HG03097 (cell line): ENCODE data around the gene SLU7.
"Not testable (repeated sequence)": the region's sequence is repeated elsewhere in the genome, so short reads cannot be mapped to it uniquely, and the experiment has no call there.

Experiments
- ATAC-seq: cut with Tn5 transposase; IDR thresholded peaks from one replicate; pipeline ENCODE4 v1.9.1; 2021; ENCODE audit not compliant: unreplicated experiment, low FRiP score

Gene SLU7

GRCh38 chr5:160451281-160451680 lies 32.4 kb upstream of the SLU7 start:
- no peak for ATAC-seq

GRCh38 chr5:160450164-160450932 lies 31.5 kb upstream of the SLU7 start:
- no peak for ATAC-seq

- ATAC-seq, result no peak
Measured at GRCh38 chr5:160449458-160449857, 30.6 kb upstream of the SLU7 start.

GRCh38 chr5:160448886-160449285 lies 30.0 kb upstream of the SLU7 start:
- ATAC-seq, result no peak

GRCh38 chr5:160445751-160446150 lies 26.9 kb upstream of the SLU7 start:
- ATAC-seq, result no peak

GRCh38 chr5:160445132-160445531 lies 26.3 kb upstream of the SLU7 start:
- no peak for ATAC-seq

- ATAC-seq, result no peak
Measured at GRCh38 chr5:160444407-160444806, 25.5 kb upstream of the SLU7 start.

- peak; percentile 16 for ATAC-seq
Measured at GRCh38 chr5:160442824-160443431, 24.0 kb upstream of the SLU7 start.

- peak; percentile 37 for ATAC-seq
Measured at GRCh38 chr5:160441311-160441781, 22.5 kb upstream of the SLU7 start.

GRCh38 chr5:160439205-160439600 lies 20.3 kb upstream of the SLU7 start:
- ATAC-seq, result peak; percentile 47

GRCh38 chr5:160438316-160439204 lies 19.7 kb upstream of the SLU7 start:
- peak; percentile 24 for ATAC-seq

- no peak for ATAC-seq
Measured at GRCh38 chr5:160437271-160437670, 18.4 kb upstream of the SLU7 start.

GRCh38 chr5:160436661-160437060 lies 17.8 kb upstream of the SLU7 start:
- ATAC-seq, result not testable (repeated sequence)

- no peak for ATAC-seq
Measured at GRCh38 chr5:160436017-160436416, 17.1 kb upstream of the SLU7 start.

GRCh38 chr5:160435532-160435931 lies 16.7 kb upstream of the SLU7 start:
- no peak for ATAC-seq

- ATAC-seq, result peak; percentile 62
Measured at GRCh38 chr5:160434022-160434531, 15.2 kb upstream of the SLU7 start.

- ATAC-seq, result no peak
Measured at GRCh38 chr5:160432787-160433186, 13.9 kb upstream of the SLU7 start.

- ATAC-seq, result no peak
Measured at GRCh38 chr5:160432196-160432595, 13.3 kb upstream of the SLU7 start.

GRCh38 chr5:160427607-160428006 lies 8.7 kb upstream of the SLU7 start:
- ATAC-seq, result no peak

GRCh38 chr5:160423099-160423498 lies 4.2 kb upstream of the SLU7 start:
- ATAC-seq, result no peak
